HG03460 (cell line): ENCODE results near the gene HNRNPH2.

Source experiments
- ATAC-seq: cut with Tn5 transposase; IDR thresholded peaks from one replicate; pipeline ENCODE4 v1.9.1; 2021; ENCODE audit not compliant: unreplicated experiment

Gene HNRNPH2

GRCh38 chrX:101394372-101394771, 13.7 kb upstream of the HNRNPH2 start:
- ATAC-seq = no peak

DNA sequence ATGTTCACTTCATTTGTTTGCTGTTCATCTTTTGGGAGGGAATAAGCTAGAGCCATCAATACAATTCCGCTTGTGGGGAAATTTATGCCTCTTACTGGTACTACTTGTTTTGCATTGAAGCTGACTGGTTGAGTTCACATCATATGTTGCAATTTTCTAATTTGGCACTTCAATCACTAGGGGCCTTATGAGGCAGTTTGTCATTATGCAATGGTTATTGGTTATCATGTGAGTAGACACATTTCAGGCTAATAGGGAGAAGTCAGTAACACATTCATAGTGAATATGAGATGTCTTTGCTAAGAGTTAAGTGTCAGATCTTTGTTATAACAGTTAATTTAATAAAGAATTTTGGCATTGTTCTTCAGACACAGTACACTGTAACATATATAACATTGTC, 12.2 kb upstream of the HNRNPH2 start:
- ATAC-seq = no peak

GRCh38 chrX:101397779-101398178, 10.2 kb upstream of the HNRNPH2 start:
- no peak for ATAC-seq

DNA sequence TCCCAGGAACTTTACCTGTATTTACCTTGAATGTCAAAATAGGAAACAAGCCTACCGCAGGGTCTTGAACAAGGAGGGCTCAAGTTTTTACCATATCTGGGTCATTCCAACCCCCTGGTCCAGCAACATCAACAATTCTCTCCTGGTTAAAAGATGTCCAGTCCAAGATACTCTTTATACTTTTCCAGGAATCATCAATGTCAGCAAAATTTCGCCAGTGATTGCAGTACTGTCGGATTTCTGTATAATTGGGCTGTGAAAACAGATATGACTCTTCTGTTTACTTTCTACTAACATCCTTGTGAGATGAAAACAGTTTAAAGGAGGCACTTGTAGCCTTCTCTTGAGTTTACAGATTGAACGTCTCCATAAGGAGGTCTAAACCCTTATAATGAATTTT, 9.3 kb upstream of the HNRNPH2 start:
- ATAC-seq = no peak

GRCh38 chrX:101399825-101400224, 8.2 kb upstream of the HNRNPH2 start:
- ATAC-seq = no peak

DNA sequence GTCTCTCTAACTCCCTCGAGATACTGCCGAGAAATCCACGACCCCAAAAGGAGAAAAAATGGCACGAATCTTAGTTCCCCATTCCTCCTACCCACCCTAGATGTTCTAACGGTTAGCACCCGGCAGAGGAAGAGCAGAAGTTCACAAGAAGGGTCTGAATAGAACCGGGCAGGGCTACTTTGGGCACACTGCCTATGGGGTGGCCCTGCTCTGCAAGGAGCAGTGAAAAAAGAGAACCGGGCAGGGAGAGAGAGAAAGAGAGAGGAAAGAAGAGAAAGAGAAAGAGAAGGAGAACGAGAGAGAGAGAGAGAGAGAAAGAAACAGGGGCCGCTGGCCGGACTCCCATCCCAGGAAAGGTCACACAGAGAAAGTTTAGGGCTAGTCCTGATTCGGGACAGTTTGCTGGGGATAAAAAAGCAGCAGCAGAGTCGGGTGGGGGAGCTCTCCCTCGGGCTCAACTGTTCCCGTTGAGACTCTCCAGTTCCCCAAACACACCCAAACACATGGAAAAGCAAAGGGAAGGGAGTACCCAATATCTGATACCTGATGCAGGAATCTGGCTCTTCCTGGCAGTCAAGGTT, 765 bp upstream of the HNRNPH2 start:
- ATAC-seq = peak; percentile 1

- peak; percentile 23 for ATAC-seq
Observed at GRCh38 chrX:101408532-101408841, 465 bp downstream of the HNRNPH2 start.

GRCh38 chrX:101409043-101409442, 1.0 kb downstream of the HNRNPH2 start:
- ATAC-seq = no peak

DNA sequence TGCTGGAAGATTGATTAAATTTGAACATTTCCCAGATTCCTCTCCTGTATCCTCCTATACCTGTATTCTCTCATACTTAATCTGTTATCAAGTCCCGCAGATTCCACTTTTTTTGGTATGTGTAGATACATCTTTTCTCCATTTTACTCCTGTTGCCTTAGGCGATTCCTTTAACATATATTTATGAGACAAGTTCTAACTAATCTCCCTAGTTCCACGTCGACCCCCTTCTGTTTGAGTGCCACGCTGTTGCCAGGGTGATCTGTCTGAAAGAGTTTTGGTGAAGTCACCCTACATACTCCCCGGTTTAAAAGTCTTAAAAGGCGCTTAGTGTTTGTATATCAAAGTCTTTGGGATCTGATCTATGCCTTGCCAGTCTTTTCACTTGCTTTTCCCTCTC, 2.4 kb downstream of the HNRNPH2 start:
- ATAC-seq = no peak

GRCh38 chrX:101411984-101412383, 4.0 kb downstream of the HNRNPH2 start:
- no peak for ATAC-seq

DNA sequence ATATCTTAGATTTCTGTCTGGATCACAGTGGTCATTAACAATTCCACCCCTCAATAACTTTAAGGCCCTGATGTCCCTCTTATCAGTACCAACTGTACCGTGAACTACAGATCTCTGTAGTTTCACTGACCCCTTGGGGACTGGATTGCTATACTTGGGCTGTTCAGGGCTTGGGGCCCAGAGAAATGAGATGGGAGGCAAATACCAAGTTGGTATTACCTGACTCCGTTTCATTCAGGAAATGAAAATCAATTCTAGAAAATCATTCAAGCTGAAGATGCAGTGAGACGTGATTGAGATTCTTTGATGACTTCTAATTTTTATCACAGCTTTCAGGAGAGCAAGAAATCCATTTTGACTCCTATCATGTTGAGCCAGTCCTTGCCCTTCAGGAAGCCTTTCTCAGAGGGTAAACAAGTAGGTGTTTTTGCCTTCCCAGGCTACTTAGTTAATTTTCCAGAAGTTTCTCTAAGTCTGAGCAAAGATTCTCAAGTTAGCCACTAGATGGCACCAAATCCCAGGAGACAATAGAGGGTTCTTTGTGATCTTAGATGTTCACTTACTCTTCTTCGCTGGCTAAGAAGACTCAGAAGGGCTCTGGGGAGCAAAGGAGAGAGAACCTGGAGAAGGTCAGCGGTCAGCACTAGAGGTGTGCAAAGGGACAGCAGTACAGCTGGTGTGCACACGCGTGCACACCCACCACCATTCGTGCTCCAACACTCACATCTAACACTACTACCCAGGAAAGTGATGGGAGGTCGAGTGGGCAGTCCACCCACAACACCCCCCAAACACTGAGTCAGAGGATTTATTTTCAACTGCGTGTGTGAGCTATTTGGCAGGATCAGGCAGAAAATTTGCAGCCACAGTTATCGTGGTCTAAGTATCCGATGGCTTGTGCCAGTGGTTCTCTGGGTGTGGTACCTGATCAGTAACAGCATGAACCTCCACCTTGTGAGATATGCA, 7.4 kb downstream of the HNRNPH2 start:
- ATAC-seq = peak; percentile 55

DNA sequence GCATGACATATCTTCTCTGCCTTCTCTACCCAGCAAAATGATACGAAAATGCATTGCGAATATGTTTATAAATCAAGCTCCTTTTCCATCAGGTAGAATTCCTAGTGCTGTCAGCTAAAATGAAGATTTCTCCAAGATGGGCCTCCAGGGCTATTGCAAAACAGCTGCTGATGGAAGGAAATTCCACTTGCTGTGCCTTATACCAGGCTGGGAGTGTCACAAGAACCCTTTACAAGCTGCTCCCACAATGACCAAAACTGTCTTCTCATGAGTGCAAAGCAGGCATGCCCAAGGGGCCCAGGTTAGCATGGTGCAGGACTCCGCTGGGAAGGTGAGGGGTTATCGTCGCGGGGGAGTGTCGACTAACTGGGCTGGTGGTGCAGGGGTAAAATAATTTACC, 8.7 kb downstream of the HNRNPH2 start:
- no peak for ATAC-seq

DNA sequence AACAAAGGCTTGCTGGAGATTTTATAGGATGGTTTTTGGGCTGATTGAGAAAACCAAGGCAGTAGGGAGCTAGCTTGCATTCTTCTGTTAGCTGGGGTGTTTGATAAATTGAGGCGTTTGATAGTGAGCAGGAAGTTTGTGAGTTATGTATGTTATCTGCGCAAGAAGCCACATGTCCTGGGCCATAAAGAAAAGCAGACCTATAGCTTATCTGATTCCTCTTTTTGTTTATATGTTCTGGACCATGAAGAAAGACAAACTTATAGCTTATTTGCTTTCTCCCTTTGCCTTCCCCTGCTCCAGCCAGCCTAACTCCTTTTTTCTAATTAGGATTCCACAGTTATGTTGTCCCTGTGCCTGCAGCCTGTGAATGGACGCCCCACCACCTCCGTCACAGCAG, 9.2 kb downstream of the HNRNPH2 start:
- ATAC-seq = no peak

DNA sequence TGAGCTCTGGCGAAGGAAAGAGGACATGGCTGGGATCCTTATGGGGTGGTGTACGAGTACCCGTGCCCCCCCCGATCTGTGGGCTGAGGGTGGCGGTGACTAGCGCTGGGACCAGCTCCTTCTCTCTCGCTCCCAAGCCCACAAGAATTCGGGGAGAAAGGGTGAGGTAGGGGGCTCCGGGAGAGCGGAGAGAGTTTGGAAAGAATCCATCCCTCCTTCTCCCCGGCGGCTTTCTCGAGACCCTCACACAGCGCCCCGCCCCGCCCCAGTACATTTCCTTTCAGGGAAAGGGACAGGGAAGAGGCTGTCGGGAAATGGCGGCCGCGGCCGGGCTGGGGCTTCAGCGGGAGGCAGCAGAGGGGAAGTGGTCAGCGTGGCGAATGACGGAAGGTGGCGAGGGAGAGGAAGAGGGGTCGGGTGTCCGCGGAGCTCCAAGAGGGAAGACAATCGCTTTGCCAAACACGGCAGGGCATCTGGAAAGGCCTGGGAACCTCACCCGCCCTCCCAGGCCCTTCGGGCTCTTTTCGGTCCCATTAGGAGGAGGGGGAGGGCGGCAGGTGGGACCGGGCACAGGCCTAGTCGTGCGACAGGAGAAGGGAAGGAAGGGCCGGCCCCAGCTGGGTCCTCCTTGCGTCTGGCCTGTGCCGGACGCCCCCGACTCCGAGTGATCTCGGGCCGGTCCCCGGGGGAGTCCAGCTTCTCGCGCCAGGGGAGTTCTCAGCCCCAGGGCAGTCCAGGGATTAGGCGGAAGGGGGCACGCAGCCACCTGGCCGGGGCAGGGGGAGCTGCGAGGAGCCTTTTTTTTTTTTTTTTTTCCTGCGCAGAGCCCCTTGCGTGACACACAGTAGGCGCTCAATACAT, 10.2 kb downstream of the HNRNPH2 start:
- ATAC-seq = peak; percentile 54

DNA sequence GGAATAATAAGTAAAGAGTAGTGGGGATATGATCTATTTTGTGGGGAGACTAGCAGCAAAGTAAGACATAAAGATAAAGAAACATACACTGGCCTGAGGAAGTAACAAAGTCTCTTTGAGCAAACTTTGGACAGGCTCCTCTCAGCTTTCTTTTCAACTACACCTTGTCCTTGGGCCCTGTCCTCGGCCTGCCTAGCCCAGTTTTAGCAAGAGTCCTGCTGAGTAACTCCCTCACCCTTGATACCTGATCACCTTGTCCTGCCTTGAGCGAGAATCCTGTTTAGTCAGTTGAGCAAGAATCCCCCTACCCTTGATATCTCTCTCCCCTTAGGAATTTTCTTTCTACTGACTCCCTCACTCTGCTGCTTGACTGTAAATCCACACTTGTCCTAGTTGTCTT, 11.5 kb downstream of the HNRNPH2 start:
- ATAC-seq = no peak

DNA sequence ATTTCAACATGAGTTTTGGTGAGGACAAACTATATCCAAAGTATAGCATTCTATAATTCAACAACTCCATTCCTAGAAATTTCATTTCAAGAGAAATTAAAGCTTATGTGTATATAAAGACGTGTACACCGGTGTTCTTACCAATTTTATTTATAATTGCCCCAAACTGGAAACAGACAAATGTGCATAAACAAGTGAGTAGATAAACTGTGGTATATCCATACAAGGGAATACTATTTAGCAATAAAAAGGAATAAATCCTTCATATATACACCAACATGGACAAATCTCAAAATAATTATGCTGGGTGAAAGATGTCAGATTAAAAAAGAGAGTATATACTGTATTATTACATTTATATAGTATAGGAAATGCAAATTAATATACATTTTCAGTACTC, 19.9 kb downstream of the HNRNPH2 start:
- ATAC-seq = no peak

- ATAC-seq = peak; percentile 49
Observed at GRCh38 chrX:101429934-101430333, 21.9 kb downstream of the HNRNPH2 start.

- ATAC-seq = peak; percentile 98
Observed at GRCh38 chrX:101430457-101431078, 22.5 kb downstream of the HNRNPH2 start.

GRCh38 chrX:101442085-101442484, 34.1 kb downstream of the HNRNPH2 start:
- no peak for ATAC-seq

DNA sequence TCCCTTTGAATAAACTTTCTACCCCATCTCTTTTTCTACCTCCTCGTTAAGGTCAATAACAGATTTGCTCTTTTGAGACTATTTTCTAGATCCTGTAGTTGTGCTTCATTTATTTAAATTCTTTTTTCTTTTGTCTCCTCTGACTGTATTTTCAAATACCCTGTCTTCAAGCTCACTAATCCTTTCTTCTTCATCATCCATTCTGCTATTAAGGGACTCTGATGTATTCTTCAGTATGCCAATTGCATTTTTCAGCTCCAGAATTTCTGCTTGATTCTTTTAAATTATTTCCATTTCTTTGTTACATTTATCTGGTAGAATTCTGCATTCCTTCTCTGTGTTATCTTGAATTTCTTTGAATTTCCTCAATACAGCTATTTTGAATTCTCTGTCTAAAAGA, 41.3 kb downstream of the HNRNPH2 start:
- no peak for ATAC-seq

- no peak for ATAC-seq
Observed at GRCh38 chrX:101450085-101450484, 42.1 kb downstream of the HNRNPH2 start.
